GM23338 (cell line): ENCODE measurements around the gene ITPR3. TPM values are rescaled to one million over a fixed set of nuclear protein-coding genes. Genes with fewer than 3 reads are reported as not detected.

ENCODE experiments used
- ATAC-seq: fragments of 200-7000 bp; cut with Tn5 transposase; 3 replicates; pipeline ENCODE4 v1.9.1; 2020
- DNase-seq: peaks from one replicate; pipeline ENCODE4 v3.0.0-alpha.2; 2015; ENCODE audit warnings: low spot score
- H2AFZ ChIP-seq: fragments of 200-600 bp; sonication (generic); 2 replicates; pipeline ENCODE4 v1.8.0; 2016; ENCODE audit warnings: antibody characterized with exemption, mild to moderate bottlenecking, moderate library complexity
- H3F3A ChIP-seq: fragments of 200-600 bp; sonication (generic); replicated peaks from 2 replicates; pipeline ENCODE4 v1.8.0; 2017; ENCODE audit warnings: antibody characterized with exemption, mixed run types, low read depth
- H3K27ac ChIP-seq: fragments of 200-600 bp; sonication (generic); 2 replicates; pipeline ENCODE4 v1.6.1; 2016; ENCODE audit warnings: low read depth
- H3K27me3 ChIP-seq: fragments of 200-600 bp; sonication (generic); 2 replicates; pipeline ENCODE4 v1.8.0; 2016; ENCODE audit warnings: mild to moderate bottlenecking, mixed run types, moderate library complexity; ENCODE audit not compliant: insufficient read depth
- H3K36me3 ChIP-seq: fragments of 200-600 bp; sonication (generic); 2 replicates; pipeline ENCODE4 v1.8.0; 2016; ENCODE audit warnings: mild to moderate bottlenecking; ENCODE audit not compliant: insufficient read depth
- H3K4me1 ChIP-seq: fragments of 200-600 bp; sonication (generic); 2 replicates; pipeline ENCODE4 v1.8.0; 2016; ENCODE audit warnings: mild to moderate bottlenecking, moderate library complexity; ENCODE audit not compliant: insufficient read depth
- H3K4me2 ChIP-seq: fragments of 200-600 bp; sonication (generic); 2 replicates; pipeline ENCODE4 v1.7.1; 2017; ENCODE audit warnings: mixed run types
- H3K4me3 ChIP-seq: fragments of 200-600 bp; sonication (generic); 2 replicates; pipeline ENCODE4 v1.6.1; 2016; ENCODE audit warnings: mixed run types
- H3K79me2 ChIP-seq: fragments of 200-600 bp; sonication (generic); replicated peaks from 2 replicates; pipeline ENCODE4 v1.8.0; 2017; ENCODE audit warnings: mild to moderate bottlenecking; ENCODE audit not compliant: insufficient read depth
- H3K9me2 ChIP-seq: fragments of 200-600 bp; sonication (generic); 2 replicates; pipeline ENCODE4 v1.8.0; 2017; ENCODE audit not compliant: insufficient read depth
- H4K20me1 ChIP-seq: fragments of 200-600 bp; sonication (generic); replicated peaks from 2 replicates; pipeline ENCODE4 v1.8.0; 2017; ENCODE audit warnings: mild to moderate bottlenecking; ENCODE audit not compliant: insufficient read depth
- H3K27ac Mint-ChIP-seq: 2 replicates; pipeline ENCODE4 v1.8.0; 2020; ENCODE audit warnings: inconsistent platforms, mild to moderate bottlenecking, moderate library complexity, mixed read lengths
- H3K27me3 Mint-ChIP-seq: 3 replicates; pipeline ENCODE4 v1.8.0; 2022; ENCODE audit warnings: low read depth, mild to moderate bottlenecking, moderate library complexity, mixed read lengths, inconsistent platforms; ENCODE audit not compliant: insufficient read depth, poor library complexity
- H3K36me3 Mint-ChIP-seq: 3 replicates; pipeline ENCODE4 v1.8.0; 2021; ENCODE audit warnings: low read depth, mild to moderate bottlenecking, inconsistent platforms, moderate library complexity, mixed read lengths
- H3K4me1 Mint-ChIP-seq: 3 replicates; pipeline ENCODE4 v1.8.0; 2020; ENCODE audit warnings: mild to moderate bottlenecking, inconsistent platforms, mixed read lengths
- H3K4me3 Mint-ChIP-seq: 3 replicates; pipeline ENCODE4 v1.8.0; 2021; ENCODE audit warnings: moderate library complexity, mild to moderate bottlenecking, inconsistent platforms, mixed read lengths
- H3K9me3 Mint-ChIP-seq: 3 replicates; pipeline ENCODE4 v1.8.0; 2020; ENCODE audit warnings: moderate library complexity, mild to moderate bottlenecking, inconsistent platforms, mixed read lengths
- CREB1 ChIP-seq: fragments of 250-450 bp; sonication (Bioruptor Pico); IDR thresholded peaks from 2 replicates; pipeline ENCODE4 v1.5.0; 2020; ENCODE audit warnings: low read depth, mild to moderate bottlenecking, moderate library complexity
- EZH2 ChIP-seq: fragments of 200-600 bp; sonication (generic); IDR thresholded peaks from one replicate; pipeline ENCODE4 v1.8.0; 2017; ENCODE audit warnings: antibody characterized with exemption, mild to moderate bottlenecking, low read depth; ENCODE audit not compliant: unreplicated experiment
- EZH2phosphoT487 ChIP-seq: fragments of 200-600 bp; sonication (generic); IDR thresholded peaks from one replicate; pipeline ENCODE4 v1.8.1; 2018; ENCODE audit warnings: antibody characterized with exemption; ENCODE audit not compliant: unreplicated experiment
- JUNB ChIP-seq: IDR thresholded peaks from one replicate; pipeline ENCODE4 v1.6.1; 2016; ENCODE audit warnings: antibody characterized with exemption; ENCODE audit not compliant: unreplicated experiment
- NANOG ChIP-seq: IDR thresholded peaks from 2 replicates; pipeline ENCODE4 v1.6.1; 2016; ENCODE audit warnings: antibody characterized with exemption, borderline replicate concordance
- POLR2AphosphoS5 ChIP-seq: IDR thresholded peaks from 2 replicates; pipeline ENCODE4 v1.6.1; 2016; ENCODE audit warnings: antibody characterized with exemption, low read depth
- STAT1 ChIP-seq: IDR thresholded peaks from one replicate; pipeline ENCODE4 v1.6.1; 2016; ENCODE audit warnings: antibody characterized with exemption; ENCODE audit not compliant: unreplicated experiment
- ZNF114 ChIP-seq: fragments of 250-450 bp; sonication (Bioruptor Pico); IDR thresholded peaks from 2 replicates; pipeline ENCODE4 v1.5.0; 2020; ENCODE audit warnings: mild to moderate bottlenecking, moderate library complexity
- ZNF331 ChIP-seq: fragments of 250-450 bp; sonication (Bioruptor Pico); IDR thresholded peaks from 2 replicates; pipeline ENCODE4 v1.5.0; 2020; ENCODE audit warnings: low read depth, mild to moderate bottlenecking, moderate library complexity
- polyA plus RNA-seq: library from polyadenylated mRNA; unstranded; fragments of >200 nt; fragmentation: Nextera tagmentation; extraction: Ambion mirVana; gene quantifications from 2 replicates; pipeline ENCODE4 v1.2.1, GENCODE V29; 2016
- total RNA-seq: library from RNA; depleted of rRNA; stranded (reverse); fragments of >200 nt; shearing (Covaris generic); gene quantifications from 2 replicates; pipeline ENCODE4 v1.2.3, GENCODE V29; 2014
- TF ChIP-seq, protein P1 (sequence below), 2 experiments: fragments of 200-600 bp in 1 of 2; sonication (generic) in 1 of 2; conservative IDR thresholded peaks; 2 replicates each; pipeline versions ENCODE4 v1.5.1 to v1.6.1; 2016 to 2017; ENCODE audit warnings: antibody characterized with exemption in 2 of 2, low read depth in 2 of 2, mild to moderate bottlenecking in 2 of 2, moderate library complexity in 1 of 2
- TF ChIP-seq, protein P2 (sequence below): IDR thresholded peaks from one replicate; pipeline ENCODE4 v1.6.1; 2018; ENCODE audit warnings: antibody characterized with exemption; ENCODE audit not compliant: unreplicated experiment
- TF ChIP-seq, protein P3 (sequence below): IDR thresholded peaks from 2 replicates; pipeline ENCODE4 v1.6.1; 2016; ENCODE audit warnings: antibody characterized with exemption
- TF ChIP-seq, protein P4 (sequence below): fragments of 250-450 bp; sonication (Bioruptor Pico); IDR thresholded peaks from 2 replicates; pipeline ENCODE4 v1.5.0; 2020; ENCODE audit warnings: mild to moderate bottlenecking, moderate library complexity

The ITPR3 gene
- total and polyA plus RNA-seq, 2 experiments from 2014 or later = 7.3 to 31.9 TPM

DNA sequence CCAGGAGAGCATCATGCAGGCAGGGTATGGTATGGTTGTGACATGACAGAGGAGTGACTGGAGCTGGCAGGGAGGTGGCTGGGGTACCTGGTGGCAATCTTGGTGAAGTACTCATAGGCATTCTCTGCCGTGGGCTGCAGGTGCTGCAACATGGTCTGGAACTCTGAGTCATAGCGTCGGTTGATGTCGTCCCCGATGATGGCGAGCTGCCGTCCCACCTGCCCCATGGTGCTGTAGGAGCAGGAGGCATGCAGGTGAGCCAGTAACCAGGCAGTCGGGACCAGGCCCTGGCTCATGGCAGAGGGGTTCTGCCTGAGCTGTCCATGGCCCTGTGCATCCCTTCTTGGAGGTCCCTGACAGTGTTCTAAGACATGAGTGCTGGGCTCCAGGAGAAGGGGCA, 45.9 kb upstream of the ITPR3 start:
- Mint-ChIP-seq H3K27me3 (peaks cover 17% of the 10 kb centered on the region), H3K4me3 (no peak overlapping the region)
- H3K9me2 ChIP-seq = no peaks in the 10 kb centered on the region

More for the DNA sequence above, 45.9 kb upstream of the ITPR3 start:
- TF ChIP-seq EZH2phosphoT487 (no peak), NANOG (no peak), POLR2AphosphoS5 (no peak), ZNF114 (CRISPR knock-in tag) (no peak), EZH2 (no peak), JUNB (no peak), ZNF331 (no peak), CREB1 (no peak), STAT1 (no peak)
- TF ChIP-seq, protein P1, sequence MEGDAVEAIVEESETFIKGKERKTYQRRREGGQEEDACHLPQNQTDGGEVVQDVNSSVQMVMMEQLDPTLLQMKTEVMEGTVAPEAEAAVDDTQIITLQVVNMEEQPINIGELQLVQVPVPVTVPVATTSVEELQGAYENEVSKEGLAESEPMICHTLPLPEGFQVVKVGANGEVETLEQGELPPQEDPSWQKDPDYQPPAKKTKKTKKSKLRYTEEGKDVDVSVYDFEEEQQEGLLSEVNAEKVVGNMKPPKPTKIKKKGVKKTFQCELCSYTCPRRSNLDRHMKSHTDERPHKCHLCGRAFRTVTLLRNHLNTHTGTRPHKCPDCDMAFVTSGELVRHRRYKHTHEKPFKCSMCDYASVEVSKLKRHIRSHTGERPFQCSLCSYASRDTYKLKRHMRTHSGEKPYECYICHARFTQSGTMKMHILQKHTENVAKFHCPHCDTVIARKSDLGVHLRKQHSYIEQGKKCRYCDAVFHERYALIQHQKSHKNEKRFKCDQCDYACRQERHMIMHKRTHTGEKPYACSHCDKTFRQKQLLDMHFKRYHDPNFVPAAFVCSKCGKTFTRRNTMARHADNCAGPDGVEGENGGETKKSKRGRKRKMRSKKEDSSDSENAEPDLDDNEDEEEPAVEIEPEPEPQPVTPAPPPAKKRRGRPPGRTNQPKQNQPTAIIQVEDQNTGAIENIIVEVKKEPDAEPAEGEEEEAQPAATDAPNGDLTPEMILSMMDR (conservative IDR thresholded peaks at IDR 0.05; ENCODE audit: low read depth in 2 of 2) = no peak
- TF ChIP-seq, protein P2, sequence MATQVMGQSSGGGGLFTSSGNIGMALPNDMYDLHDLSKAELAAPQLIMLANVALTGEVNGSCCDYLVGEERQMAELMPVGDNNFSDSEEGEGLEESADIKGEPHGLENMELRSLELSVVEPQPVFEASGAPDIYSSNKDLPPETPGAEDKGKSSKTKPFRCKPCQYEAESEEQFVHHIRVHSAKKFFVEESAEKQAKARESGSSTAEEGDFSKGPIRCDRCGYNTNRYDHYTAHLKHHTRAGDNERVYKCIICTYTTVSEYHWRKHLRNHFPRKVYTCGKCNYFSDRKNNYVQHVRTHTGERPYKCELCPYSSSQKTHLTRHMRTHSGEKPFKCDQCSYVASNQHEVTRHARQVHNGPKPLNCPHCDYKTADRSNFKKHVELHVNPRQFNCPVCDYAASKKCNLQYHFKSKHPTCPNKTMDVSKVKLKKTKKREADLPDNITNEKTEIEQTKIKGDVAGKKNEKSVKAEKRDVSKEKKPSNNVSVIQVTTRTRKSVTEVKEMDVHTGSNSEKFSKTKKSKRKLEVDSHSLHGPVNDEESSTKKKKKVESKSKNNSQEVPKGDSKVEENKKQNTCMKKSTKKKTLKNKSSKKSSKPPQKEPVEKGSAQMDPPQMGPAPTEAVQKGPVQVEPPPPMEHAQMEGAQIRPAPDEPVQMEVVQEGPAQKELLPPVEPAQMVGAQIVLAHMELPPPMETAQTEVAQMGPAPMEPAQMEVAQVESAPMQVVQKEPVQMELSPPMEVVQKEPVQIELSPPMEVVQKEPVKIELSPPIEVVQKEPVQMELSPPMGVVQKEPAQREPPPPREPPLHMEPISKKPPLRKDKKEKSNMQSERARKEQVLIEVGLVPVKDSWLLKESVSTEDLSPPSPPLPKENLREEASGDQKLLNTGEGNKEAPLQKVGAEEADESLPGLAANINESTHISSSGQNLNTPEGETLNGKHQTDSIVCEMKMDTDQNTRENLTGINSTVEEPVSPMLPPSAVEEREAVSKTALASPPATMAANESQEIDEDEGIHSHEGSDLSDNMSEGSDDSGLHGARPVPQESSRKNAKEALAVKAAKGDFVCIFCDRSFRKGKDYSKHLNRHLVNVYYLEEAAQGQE = no peak
- TF ChIP-seq, protein P3, sequence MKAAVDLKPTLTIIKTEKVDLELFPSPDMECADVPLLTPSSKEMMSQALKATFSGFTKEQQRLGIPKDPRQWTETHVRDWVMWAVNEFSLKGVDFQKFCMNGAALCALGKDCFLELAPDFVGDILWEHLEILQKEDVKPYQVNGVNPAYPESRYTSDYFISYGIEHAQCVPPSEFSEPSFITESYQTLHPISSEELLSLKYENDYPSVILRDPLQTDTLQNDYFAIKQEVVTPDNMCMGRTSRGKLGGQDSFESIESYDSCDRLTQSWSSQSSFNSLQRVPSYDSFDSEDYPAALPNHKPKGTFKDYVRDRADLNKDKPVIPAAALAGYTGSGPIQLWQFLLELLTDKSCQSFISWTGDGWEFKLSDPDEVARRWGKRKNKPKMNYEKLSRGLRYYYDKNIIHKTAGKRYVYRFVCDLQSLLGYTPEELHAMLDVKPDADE = no peak
- TF ChIP-seq, protein P4, sequence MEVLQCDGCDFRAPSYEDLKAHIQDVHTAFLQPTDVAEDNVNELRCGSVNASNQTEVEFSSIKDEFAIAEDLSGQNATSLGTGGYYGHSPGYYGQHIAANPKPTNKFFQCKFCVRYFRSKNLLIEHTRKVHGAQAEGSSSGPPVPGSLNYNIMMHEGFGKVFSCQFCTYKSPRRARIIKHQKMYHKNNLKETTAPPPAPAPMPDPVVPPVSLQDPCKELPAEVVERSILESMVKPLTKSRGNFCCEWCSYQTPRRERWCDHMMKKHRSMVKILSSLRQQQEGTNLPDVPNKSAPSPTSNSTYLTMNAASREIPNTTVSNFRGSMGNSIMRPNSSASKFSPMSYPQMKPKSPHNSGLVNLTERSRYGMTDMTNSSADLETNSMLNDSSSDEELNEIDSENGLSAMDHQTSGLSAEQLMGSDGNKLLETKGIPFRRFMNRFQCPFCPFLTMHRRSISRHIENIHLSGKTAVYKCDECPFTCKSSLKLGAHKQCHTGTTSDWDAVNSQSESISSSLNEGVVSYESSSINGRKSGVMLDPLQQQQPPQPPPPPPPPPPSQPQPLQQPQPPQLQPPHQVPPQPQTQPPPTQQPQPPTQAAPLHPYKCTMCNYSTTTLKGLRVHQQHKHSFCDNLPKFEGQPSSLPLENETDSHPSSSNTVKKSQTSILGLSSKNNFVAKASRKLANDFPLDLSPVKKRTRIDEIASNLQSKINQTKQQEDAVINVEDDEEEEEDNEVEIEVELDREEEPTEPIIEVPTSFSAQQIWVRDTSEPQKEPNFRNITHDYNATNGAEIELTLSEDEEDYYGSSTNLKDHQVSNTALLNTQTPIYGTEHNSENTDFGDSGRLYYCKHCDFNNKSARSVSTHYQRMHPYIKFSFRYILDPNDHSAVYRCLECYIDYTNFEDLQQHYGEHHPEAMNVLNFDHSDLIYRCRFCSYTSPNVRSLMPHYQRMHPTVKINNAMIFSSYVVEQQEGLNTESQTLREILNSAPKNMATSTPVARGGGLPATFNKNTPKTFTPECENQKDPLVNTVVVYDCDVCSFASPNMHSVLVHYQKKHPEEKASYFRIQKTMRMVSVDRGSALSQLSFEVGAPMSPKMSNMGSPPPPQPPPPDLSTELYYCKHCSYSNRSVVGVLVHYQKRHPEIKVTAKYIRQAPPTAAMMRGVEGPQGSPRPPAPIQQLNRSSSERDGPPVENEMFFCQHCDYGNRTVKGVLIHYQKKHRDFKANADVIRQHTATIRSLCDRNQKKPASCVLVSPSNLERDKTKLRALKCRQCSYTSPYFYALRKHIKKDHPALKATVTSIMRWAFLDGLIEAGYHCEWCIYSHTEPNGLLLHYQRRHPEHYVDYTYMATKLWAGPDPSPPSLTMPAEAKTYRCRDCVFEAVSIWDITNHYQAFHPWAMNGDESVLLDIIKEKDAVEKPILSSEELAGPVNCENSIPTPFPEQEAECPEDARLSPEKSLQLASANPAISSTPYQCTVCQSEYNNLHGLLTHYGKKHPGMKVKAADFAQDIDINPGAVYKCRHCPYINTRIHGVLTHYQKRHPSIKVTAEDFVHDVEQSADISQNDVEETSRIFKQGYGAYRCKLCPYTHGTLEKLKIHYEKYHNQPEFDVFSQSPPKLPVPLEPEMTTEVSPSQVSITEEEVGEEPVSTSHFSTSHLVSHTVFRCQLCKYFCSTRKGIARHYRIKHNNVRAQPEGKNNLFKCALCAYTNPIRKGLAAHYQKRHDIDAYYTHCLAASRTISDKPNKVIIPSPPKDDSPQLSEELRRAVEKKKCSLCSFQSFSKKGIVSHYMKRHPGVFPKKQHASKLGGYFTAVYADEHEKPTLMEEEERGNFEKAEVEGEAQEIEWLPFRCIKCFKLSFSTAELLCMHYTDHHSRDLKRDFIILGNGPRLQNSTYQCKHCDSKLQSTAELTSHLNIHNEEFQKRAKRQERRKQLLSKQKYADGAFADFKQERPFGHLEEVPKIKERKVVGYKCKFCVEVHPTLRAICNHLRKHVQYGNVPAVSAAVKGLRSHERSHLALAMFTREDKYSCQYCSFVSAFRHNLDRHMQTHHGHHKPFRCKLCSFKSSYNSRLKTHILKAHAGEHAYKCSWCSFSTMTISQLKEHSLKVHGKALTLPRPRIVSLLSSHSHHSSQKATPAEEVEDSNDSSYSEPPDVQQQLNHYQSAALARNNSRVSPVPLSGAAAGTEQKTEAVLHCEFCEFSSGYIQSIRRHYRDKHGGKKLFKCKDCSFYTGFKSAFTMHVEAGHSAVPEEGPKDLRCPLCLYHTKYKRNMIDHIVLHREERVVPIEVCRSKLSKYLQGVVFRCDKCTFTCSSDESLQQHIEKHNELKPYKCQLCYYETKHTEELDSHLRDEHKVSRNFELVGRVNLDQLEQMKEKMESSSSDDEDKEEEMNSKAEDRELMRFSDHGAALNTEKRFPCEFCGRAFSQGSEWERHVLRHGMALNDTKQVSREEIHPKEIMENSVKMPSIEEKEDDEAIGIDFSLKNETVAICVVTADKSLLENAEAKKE (CRISPR knock-in tag) = no peak
- Histone ChIP-seq H3K4me3 (no peak overlapping the region), H2AFZ (no peak overlapping the region), H3K4me1 (peaks cover 18% of the 10 kb centered on the region), H3K4me2 (no peak overlapping the region), H3K27ac (no peak overlapping the region), H4K20me1 (no peaks in the 10 kb centered on the region), H3K79me2 (peaks cover 16% of the 10 kb centered on the region), H3F3A (no peaks in the 10 kb centered on the region), H3K36me3 (0 out of 2 replicates have a peak, but pooled peaks cover 5% of the 10 kb centered on the region), H3K27me3 (no peaks in the 10 kb centered on the region)
- H3K27ac Mint-ChIP-seq = no peak overlapping the region; the same call in 1 of the 2 replicates
- DNase-seq (no peak), ATAC-seq (no peak)
- no peaks in the 10 kb centered on the region; the same call in 2 of the 3 replicates for H3K9me3 Mint-ChIP-seq
- H3K4me1 Mint-ChIP-seq = peaks cover 16% of the 10 kb centered on the region
- peaks cover 24% of the 10 kb centered on the region for H3K36me3 Mint-ChIP-seq
